ENCODE results near the gene EXD3.
A peak's percentile ranks its signal among the peaks of the same experiment; 100 is the strongest.
"Not testable (repeated sequence)": the region's sequence is repeated elsewhere in the genome, so short reads cannot be mapped to it uniquely, and the experiment has no call there.

EXD3 gene

DNA sequence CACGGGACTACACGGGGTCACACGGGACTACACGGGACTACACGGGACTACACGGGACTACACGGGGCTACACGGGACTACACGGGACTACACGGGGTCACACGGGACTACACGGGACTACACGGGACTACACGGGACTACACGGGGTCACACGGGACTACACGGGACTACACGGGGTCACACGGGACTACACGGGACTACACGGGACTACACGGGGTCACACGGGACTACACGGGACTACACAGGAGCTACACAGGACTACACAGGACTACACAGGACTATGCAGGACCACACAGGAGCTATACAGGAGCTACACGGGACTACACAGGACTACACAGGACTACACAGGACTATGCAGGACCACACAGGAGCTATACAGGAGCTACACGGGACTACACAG lies 93.4 kb downstream of the EXD3 start:
- not testable (repeated sequence) for DNase-seq

DNA sequence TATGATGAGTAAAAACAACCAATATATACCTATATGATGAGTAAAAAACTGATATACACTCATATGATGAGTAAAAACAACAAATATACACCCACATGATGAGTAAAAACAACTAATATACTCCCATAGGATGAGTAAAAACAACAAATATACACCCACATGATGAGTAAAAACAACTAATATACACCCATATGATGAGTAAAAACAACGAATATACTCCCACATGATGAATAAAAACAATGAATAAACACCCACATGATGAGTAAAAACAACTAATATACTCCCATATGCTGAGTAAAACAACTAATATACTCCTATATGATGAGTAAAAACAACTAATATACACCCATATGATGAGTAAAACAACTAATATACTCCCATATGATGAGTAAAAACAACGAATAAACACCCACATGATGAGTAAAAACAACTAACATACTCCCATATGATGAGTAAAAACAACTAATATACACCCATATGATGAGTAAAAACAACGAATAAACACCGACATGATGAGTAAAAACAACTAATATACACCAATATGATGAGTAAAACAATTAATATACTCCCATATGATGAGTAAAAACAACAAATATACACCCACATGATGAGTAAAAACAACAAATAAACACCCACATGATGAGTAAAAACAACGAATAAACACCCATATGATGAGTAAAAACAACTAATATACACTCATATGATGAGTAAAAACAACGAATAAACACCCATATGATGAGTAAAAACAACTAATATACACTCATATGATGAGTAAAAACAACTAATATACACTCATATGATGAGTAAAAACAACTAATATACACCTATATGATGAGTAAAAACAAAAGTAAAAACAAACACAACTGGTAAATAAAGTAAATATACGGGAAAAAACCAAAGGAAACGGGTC lies 95.1 kb downstream of the EXD3 start:
- not testable (repeated sequence) for DNase-seq

DNA sequence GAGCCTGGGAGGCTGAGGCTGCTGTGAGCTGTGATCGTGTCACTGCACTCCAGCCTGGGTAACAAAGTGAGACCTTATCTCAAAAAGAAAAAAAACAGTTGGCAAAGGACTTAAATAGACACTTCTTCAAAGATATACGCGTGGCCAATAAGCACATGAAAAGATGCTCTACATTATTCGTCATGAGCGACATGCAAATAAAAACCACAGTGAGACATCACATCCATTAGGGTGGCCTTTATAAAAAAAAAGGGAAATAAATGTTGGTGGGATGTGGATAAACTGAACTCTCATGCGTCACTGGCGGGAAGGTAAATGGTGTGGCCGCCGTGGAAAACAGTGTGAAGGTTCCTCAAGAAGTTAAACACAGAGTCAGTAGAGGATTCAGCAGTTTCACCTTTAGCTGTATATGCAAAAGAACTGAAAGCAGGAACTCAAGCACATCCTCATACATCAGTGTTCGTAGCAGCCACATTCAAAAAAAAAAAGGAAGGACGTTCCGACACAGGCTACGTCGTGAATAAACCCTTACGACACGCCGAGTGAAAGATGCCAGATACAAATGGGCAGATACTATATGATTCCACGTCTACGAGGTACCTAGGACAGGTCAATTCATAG lies 96.4 kb downstream of the EXD3 start:
- no peak for DNase-seq

DNA sequence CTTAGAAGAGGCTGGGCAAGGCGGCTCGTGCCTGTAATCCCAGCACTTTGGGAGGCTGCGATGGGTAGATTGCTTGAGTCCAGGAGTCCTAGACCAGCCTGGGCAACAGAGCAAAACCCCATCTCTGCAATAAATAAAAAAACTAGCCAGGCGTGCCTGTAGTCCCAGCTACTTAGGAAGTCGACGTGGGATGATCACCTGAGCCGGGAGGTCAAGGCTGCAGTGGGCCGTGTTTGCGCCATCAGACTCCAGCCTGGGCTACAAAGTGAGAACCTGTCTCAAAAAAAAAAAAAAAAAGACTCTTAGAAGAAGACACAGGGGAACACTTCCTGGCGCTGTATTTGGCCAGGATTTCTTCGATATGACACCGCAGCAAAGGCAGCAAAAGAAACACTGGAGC lies 97.2 kb downstream of the EXD3 start:
- no peak for DNase-seq

DNA sequence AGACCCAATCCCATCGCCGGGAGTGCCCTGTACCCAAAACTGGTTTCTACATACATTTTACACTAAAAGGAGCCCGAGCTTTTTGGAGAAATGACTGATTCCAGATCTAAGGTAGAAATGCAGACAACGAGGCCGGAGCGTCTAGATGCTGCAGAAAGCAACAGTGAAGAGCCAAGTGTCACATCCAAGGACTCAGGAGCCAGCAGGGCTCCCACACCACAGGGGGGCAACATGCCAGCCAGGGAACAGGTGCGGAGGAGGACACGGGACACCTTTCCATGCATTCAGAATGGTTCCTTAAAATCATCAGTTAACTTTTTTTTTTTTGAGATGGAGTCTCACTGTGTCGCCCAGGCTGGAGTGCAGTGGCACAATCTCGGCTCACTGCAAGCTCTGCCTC lies 97.8 kb downstream of the EXD3 start:
- no peak for DNase-seq

DNA sequence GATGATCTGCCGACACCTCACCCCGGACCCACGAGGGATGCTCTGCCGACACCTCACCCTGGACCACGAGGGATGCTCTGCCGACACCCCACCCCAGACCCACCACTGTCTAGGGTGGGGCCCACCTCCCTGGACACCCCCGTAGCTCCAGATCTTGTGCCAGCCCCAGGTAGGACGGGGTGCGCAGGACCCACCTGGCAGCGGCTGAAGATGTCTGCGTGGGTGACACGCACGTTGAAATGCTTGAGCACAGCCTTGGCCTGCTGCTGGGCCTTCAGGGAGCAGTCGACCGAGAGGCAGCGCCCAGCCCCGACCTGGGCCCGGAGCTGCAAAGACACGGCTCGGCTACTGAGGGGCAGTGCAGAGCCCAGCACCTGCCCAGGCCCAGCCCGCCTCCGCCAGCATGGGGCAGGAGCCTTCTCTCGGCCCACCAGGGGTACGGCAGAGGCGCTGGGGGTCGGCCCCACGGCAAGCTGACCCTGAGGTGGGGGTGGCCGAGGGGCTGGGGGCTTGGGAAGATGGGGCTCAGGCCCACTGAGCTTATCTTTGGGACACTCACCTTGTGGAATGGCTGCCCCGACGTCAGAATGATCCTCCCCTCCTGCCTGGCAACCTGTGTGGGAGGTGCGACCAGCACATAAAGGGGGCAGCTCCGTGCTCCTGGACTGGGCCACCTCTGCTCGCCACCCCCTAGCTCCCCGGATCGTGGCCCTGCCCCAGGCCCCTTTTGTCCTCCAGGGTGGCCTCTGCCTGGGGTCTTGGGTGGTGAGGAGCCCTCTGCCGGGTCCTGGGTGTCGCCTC lies 99.2 kb downstream of the EXD3 start:
- no peak for DNase-seq

DNA sequence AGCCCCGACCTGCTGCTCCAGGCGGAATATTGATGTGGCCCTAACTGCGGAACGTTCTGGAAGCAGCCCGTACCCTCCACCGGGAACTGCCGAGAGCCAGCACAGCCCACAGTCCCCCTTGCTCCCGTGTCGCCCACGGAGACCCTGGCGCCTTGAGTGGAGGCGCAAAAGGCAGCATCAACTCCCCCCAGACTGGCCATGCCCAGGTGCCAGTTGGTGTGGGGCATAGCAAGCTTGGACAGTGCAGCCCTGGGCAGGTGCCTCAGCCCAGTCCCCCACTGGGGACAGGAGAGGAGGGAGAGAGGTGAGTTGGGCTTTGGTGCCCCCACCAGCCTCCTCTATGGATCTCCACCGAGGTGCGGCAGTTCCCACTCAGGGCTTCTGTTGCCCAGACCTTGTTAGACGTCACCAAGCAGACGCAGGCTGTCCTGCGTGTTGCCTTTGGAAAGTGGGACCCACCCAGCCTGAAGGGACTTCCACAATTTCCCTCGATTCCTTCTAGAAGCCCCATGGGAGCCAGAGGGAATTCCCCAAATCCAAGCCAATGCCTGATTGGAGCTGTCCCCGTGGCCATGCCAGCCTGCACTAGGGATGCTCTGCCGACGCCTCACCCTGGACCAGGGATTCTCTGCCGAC lies 101.1 kb downstream of the EXD3 start:
- DNase-seq, result no peak

DNA sequence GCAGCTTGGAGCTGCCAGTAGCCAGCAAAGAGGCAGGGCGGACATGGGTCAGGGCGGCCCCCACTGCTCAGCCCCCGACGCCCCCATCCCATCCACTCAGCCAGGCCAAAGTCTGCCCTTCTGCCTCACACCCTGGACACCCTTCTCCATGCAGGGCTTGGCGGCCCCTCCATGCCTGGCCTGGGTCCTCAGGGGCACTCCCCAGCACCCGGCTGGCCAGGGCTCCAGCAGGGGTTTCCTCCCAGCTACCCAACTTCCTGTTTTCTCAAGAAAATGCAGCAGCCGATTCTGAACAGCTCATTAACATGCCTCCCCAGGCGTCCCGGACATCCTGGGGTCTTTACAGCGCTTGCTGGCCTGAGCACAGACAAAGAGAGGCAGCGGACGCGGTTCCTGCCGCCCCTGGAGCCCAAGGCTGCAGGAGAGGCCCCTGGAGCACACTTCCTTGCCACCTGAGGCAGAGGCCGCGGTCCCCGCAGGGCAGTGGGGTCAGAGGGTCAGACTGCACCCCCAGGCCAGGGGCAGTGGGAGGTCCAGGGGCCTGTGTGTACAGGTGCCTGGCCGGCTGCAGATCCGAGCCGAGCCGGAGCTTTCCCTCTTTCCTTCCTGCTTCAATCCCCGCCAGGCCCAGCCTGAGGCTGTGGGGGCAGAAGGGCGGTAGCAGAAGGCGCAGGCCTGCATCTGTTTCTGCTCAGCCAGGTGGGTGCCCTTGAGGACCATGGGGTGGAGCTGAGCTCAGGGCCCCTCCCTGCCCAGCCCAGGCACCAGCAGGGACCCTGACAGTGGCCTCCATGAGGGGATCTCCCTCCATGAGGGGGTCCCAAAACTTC lies 102.2 kb downstream of the EXD3 start:
- DNase-seq, result peak; percentile 21

DNA sequence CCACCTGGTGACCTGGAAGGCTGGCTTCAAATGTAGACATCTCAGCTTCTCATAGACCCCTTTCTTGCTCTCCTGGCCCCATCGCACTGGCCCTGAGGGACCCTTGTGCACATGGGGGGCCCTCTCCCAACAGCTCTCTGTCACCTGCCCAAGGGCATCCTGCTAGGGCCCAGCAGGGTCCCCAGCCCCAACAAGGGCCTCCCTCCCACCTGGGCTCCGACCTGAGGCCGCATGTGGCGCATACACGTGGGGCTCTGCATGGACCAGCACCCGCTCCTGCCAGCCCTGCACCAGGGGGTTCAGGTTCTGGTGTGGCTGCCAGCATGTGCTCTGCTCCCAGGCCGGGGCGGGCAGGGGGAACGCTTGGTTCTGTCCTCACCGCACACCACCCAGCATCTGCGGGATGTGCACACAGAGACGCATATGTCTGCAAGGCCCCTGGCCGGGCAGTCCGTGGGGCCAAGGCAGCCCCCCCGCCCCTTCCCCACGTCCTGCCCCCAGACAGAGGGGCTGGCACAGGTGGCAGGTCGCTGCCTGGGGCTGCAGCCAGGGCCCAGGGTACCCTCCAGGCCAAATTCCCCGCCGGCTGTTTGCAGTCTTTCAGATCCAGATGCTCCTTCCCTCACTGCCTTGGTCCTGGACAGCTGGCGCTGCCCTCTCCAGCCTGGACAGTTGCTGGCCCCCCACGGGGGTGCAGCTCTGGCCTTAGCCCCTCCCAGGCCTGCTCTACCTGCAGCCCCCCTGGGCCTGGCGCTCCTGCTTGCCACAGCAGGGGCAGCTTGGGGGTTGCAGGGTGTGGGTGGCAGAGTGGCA lies 103.0 kb downstream of the EXD3 start:
- DNase-seq, result no peak

DNA sequence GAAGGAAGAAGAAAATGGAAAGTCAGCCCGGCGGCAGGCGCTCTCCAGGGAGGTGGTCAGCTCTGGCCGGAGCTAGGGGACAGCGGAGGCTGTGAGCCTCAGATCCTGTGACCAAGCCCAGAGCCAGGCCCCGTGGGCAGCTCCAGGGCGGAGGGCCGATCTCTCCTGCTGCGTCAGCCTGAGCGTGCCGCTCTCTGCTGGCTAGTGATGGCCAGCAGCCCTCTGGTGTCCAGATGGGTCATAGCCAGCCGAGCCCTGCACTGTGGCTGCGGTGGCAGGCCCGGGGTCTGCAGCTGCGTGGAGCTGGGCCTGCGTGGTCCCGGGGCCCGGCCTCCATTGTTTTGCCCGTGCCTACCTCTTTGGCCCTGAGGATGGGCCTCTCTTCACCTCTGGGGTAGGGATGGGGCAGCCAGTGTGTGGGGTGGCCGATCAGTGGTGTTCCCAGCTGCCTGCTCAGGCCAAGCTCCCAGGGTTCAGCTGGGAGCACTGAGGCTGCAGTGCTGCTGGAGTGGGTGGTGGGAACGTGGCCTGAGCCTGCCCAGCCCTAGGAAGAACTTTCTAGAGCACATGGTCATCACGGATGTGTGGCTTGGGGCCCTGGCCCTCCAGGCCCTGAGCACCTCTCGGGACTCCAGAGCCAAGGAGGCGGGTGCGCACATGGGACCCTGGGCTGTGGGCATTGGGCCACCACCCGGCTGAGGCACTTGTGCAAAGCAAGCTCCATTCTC lies 103.8 kb downstream of the EXD3 start:
- no peak for DNase-seq

DNA sequence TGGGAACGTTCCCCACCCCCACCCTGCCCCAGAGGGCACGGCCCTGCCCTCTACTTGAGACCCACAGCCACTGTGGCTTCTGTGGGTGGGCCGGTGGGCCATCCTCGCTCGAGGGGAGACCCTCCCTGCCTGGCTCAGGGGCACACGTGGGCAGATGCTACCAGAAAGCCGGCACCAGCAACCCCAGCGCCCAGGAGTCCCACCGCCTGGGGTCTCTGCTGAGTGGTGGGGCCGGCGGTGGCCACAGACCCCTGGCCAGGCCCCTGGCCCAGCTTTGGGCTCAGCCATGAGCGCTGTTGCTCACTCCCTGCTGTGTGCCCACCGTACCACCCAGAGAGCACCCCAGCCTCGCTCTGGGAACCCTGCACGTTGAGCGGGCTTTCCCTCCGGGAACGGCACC lies 104.4 kb downstream of the EXD3 start:
- DNase-seq, result no peak

DNA sequence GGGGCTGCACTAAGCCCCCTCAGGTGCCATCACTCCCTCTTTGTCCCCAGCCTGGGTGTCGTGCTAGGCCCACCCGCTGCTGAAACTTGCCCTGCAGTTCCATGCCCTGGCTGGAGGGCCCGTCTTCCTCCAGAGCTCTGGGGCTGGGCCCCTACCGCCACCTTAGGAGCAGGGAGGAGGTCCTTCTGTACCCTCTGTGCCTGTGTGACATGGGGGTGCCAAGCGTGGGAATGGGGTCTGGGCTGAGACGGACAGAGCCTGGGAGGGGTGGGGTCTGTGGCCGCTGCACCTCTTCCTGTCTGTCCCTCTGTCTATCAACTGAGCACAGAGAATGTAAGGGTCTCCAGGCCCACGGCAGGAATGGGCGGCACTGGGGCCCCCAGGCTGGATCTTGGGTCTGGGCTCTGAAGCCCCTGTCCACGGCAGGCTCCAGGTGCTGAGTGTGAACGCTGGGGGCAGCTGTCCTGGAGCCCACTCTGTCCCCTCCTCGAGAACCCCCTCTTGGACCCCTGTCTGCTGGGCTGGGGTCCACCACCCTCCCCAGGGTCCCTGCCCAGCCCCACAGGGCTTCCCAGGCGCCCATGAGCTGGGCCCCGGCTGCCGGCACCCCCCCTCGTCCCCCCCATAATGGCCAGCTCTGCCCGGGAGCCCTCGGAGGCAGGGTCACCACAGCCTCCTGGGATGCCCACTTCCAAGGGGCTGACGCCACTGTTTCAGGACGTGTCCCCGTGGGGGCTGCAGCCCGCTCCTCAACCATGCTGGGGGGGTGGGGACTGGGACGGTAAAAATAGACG lies 105.0 kb downstream of the EXD3 start:
- DNase-seq, result no peak

DNA sequence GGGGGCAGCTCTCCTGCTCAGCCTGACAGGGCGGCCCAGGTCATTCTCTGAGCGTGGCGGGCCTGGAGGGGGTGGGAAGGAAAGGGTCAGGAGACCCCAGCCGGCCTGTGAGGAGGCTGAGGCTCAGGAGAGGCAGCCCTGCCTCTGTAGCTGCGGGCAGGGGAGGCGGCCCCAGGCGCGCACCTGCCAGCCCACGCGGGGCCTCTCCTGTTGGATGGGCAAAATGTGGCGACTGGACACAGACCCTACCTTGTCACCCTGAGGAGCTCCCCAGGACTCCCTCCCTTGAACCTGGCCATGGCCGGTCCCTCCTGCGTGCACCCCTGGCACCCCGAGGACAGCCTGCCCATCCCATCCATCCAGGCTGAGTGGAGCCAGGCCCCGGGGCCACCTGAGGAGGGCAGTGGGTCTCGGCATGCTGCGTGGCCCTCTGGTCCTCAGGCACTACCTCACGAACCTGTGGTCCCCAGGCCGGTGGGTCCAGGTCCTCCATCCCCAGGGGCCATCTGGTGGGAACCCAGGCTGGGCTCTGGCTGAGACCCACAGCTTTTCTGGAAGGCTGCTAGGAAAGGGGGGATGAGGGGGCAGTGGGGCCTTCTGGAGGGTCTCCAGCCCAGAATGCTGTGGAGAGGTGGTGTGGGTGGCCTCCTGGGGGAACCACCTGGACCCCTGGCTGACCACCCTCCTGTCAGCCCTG lies 105.8 kb downstream of the EXD3 start:
- no peak for DNase-seq

DNA sequence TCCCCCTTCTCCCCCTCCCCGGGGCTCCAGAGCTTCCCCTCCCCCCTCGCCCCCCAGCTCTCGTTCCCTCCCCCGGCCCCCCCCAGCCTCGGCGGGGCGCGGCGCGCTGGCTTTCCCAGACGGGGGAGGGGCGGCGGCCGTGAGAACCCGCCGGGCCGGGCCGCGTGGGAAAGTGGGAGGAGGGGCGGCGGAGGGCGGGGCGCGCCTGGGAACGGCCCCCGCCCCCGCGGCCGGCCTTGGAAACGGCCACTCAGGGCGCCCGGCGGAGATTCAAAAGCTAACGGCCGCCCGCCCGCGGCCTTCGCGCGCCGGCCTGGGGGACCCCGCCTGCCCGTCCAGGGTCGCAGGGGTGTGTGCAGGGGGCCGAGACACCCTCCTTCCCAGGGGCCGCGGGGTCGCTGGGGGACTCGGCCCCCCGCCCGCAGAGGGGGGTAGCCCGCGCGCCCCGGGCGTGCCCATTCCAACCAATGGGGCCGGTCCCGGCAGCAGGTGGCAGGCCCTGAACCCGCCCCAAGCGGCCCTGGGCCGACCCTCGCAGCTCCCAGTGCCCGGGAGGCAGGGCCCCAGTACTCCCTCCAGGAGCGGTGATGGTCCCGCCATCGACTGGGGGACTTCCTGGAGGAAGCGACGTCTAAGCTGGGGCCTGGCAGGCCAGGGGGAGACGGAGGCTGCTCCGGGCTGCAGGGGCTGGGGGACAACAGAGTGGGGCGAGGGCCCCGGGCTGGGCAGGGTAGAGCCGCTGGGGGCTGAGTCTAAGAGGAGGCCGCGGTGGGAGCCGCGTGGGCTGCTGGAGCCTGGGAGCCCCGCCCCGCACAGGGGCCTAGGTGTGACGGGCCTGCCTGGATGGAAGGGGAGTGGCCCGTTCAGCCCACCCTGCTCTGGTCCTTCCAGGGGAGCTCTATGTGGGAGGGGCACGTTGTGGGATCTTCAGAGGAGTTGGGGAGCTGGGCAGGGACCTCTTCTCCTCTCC lies 106.7 kb downstream of the EXD3 start:
- DNase-seq, result no peak

DNA sequence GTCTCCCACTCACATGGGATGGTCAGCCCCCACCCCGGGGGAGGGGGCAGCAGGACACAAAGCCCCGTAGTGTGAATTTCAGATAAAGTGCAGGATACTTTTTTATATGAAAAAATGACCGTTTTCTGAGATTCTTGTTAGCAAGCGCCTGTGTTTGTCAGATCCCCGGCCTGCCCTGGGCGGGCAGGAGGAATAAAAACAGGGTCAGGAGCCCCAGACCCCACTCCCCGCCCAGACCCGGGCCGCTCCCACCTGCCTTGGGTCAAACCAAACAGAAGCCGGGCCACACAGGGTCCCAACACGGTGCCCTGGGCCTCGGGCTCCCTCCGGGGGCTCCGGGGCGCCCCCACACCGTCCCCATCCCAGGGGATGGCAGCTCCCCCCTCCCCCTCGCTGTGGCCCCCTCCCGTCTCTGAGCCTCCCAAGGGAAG lies 107.4 kb downstream of the EXD3 start:
- DNase-seq, result no peak

DNA sequence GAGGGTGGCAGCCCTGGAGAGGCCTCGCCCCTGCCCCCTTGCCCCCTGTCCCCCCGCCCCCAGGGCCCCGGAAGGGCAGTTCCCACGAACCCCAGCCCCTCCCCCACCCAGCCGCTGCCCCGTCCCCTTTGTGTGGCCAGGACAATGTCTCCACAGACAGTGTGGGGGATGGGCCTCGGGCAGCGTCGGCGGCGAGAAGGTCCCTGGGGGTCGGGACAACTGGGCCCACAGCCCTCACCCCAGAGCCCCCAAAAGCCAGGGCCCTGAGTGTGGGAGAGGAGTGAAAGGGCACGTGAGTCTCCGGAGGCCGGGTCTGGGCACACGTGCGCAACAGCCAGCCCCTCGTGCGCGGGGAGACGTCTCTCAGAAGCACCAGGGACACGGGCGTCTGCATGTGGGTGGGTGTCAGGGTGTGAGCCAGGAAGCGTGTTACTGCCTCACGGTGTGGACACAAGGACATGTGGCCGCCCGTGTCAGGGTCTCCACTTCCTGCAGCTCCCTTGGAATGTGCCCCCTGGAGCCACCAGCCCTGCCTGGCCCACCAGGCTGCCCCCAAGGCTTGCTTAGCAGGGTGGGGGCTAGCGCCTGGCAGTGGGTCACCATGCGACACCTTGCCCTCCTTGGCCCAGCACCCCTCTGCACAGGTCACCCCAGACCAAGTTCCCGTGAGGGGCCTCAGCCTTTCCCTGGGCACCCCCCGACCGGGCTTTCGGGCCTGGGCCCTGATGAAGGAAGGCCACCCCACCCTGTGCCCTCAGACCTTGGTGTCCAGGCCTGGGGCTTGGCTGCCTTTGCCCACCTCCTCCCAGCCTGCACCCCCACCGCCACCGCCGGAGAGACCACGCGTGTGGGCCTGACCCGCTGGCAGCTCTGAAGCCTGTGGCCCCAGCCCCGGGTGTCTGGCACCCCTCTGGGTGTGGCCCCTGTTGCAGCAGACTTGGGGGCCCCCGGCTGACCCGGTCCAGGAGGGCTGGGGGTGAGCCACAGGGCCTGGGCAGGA lies 108.1 kb downstream of the EXD3 start:
- no peak for DNase-seq

Measured in COR-L47 (cell line).